Neutrophil (primary cell): ENCODE data around the gene DPY19L3.

Source experiments
- H3K27ac ChIP-seq: fragments of 200-600 bp; sonication (generic); 2 replicates; pipeline ENCODE4 v1.5.1; 2016; ENCODE audit warnings: mild to moderate bottlenecking, moderate library complexity
- H3K27me3 ChIP-seq: fragments of 200-600 bp; sonication (generic); 2 replicates; pipeline ENCODE4 v1.6.0; 2016; ENCODE audit warnings: mild to moderate bottlenecking
- H3K36me3 ChIP-seq: fragments of 200-600 bp; sonication (generic); 2 replicates; pipeline ENCODE4 v1.5.1; 2017
- H3K4me1 ChIP-seq, 2 experiments: fragments of 200-600 bp in 1 of 2; sonication (generic) in 1 of 2; 1 replicate in 1 of 2; 2 replicates in 1 of 2; pipeline versions ENCODE4 v1.5.1 to v1.6.1; 2013 to 2016; ENCODE audit warnings: low read depth in 1 of 2, low read length in 1 of 2, mild to moderate bottlenecking in 1 of 2, moderate library complexity in 1 of 2; ENCODE audit not compliant: control insufficient read depth in 1 of 2, insufficient read depth in 1 of 2
- H3K4me3 ChIP-seq, 2 experiments: fragments of 200-600 bp in 1 of 2; sonication (generic) in 1 of 2; 1 replicate in 1 of 2; 2 replicates in 1 of 2; pipeline ENCODE4 v1.5.1; 2013 to 2016; ENCODE audit warnings: low read depth in 1 of 2, low read length in 1 of 2, mild to moderate bottlenecking in 1 of 2, moderate library complexity in 1 of 2
- H3K9me3 ChIP-seq: fragments of 200-600 bp; sonication (generic); 2 replicates; pipeline ENCODE4 v1.5.1; 2016
- CTCF ChIP-seq: fragments of 200-600 bp; sonication (generic); IDR thresholded peaks from 2 replicates; pipeline ENCODE4 v1.5.1; 2016; ENCODE audit warnings: antibody characterized with exemption

The DPY19L3 gene

GRCh38 chr19:32475141-32476031, 69.8 kb downstream of the DPY19L3 start:
- Histone ChIP-seq H3K4me3 (no peak overlapping the region), H3K36me3 (peaks cover 75% of the 10 kb centered on the region)
- no peak for TF ChIP-seq CTCF

GRCh38 chr19:32476032-32476350, 70.4 kb downstream of the DPY19L3 start:
- Histone ChIP-seq H3K4me3 (no peak overlapping the region), H3K36me3 (peaks cover 75% of the 10 kb centered on the region), H3K27ac (no peak overlapping the region), H3K27me3 (no peaks in the 10 kb centered on the region), H3K4me1 (no peaks in the 10 kb centered on the region), H3K9me3 (no peaks in the 10 kb centered on the region)
- no peak for TF ChIP-seq CTCF

More at GRCh38 chr19:32475141-32476031, 69.8 kb downstream of the DPY19L3 start:
- Histone ChIP-seq H3K27ac (no peak overlapping the region), H3K27me3 (no peaks in the 10 kb centered on the region), H3K4me1 (no peaks in the 10 kb centered on the region), H3K9me3 (no peaks in the 10 kb centered on the region)

GRCh38 chr19:32480321-32480720, 74.8 kb downstream of the DPY19L3 start:
- H3K9me3 ChIP-seq: no peaks in the 10 kb centered on the region
- no peak overlapping the region for H3K27ac ChIP-seq
- H3K36me3 ChIP-seq: peaks cover 90% of the 10 kb centered on the region
- no peak for TF ChIP-seq CTCF
- no peaks in the 10 kb centered on the region for H3K4me1 ChIP-seq
- H3K27me3 ChIP-seq: no peaks in the 10 kb centered on the region
- H3K4me3 ChIP-seq: no peak overlapping the region

GRCh38 chr19:32483574-32483973, 78.0 kb downstream of the DPY19L3 start:
- H3K27me3 ChIP-seq: no peaks in the 10 kb centered on the region
- peaks cover 4% of the 10 kb centered on the region for H3K9me3 ChIP-seq
- no peak overlapping the region for H3K27ac ChIP-seq
- peaks cover 92% of the 10 kb centered on the region for H3K36me3 ChIP-seq
- TF ChIP-seq CTCF: no peak
- H3K4me1 ChIP-seq: no peaks in the 10 kb centered on the region
- H3K4me3 ChIP-seq: no peak overlapping the region

- no peak overlapping the region for H3K4me3 ChIP-seq
- H3K4me1 ChIP-seq: no peaks in the 10 kb centered on the region
- H3K36me3 ChIP-seq: peaks cover 30% of the 10 kb centered on the region
- no peak overlapping the region for H3K27ac ChIP-seq
- TF ChIP-seq CTCF: no peak
- H3K27me3 ChIP-seq: no peaks in the 10 kb centered on the region
- peaks cover 4% of the 10 kb centered on the region for H3K9me3 ChIP-seq
Observed at GRCh38 chr19:32489971-32490370, 84.4 kb downstream of the DPY19L3 start.
